Omental fat pad (tissue), 4 donors: ENCODE measurements around the gene CD300LB. TPM values are rescaled to one million over a fixed set of nuclear protein-coding genes. Genes with fewer than 3 reads are reported as not detected.
"Not testable (repeated sequence)": the region's sequence is repeated elsewhere in the genome, so short reads cannot be mapped to it uniquely, and the experiment has no call there.

Experiments
- ATAC-seq: fragments of 150-250 bp; one replicate; pipeline ENCODE4 v1.9.1; 2016; ENCODE audit warnings: mild to moderate bottlenecking, moderate library complexity; ENCODE audit not compliant: low FRiP score
- DNase-seq: peaks from one replicate; pipeline ENCODE4 v3.0.0-alpha.2; 2019; ENCODE audit warnings: low spot score
- total RNA-seq, 4 donors: library from RNA; depleted of rRNA; stranded (reverse); fragments of >200 nt; gene quantifications; one replicate each; pipeline ENCODE4 v1.1.0, GENCODE V29; 2016
- TF ChIP-seq, protein P1 (sequence below), 3 donors: fragments of 450-650 bp; IDR thresholded peaks; one replicate each; pipeline ENCODE4 v1.5.1; 2016 to 2017; ENCODE audit warnings: antibody characterized with exemption in 3 of 3, mild to moderate bottlenecking in 3 of 3, moderate library complexity in 2 of 3

Gene CD300LB
- total RNA-seq, 4 donors from 2014 or later: 0.63 to 14.1 (median 0.86) TPM

DNA sequence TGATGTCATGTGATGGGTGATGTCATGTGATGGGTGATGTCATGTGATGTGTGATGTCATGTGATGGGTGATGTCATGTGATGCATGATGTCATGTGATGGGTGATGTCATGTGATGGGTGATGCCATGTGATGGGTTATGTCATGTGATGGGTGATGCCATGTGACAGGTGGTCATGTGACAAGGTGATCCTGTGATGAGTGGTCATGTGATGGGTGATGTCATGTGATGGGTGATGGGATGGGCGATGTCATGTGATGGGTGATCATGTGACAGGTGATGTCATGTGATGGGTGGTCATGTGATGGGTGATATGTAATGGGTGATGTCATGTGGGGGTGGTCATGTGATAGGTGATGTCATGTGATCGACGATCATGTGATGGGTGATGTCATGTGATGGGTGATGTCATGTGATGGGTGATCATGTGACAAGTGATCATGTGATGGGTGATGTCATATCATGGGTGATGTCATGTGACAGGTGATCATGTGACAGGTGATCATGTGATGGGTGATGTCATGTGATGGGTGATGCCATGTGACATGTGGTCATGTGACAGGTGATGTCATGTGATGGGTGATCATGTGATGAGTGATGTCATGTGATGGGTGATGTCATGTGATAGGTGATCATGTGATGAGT is 17.2 kb downstream of the CD300LB start:
- DNase-seq: peak; percentile 66
- ATAC-seq: no peak
- TF ChIP-seq, protein P1, sequence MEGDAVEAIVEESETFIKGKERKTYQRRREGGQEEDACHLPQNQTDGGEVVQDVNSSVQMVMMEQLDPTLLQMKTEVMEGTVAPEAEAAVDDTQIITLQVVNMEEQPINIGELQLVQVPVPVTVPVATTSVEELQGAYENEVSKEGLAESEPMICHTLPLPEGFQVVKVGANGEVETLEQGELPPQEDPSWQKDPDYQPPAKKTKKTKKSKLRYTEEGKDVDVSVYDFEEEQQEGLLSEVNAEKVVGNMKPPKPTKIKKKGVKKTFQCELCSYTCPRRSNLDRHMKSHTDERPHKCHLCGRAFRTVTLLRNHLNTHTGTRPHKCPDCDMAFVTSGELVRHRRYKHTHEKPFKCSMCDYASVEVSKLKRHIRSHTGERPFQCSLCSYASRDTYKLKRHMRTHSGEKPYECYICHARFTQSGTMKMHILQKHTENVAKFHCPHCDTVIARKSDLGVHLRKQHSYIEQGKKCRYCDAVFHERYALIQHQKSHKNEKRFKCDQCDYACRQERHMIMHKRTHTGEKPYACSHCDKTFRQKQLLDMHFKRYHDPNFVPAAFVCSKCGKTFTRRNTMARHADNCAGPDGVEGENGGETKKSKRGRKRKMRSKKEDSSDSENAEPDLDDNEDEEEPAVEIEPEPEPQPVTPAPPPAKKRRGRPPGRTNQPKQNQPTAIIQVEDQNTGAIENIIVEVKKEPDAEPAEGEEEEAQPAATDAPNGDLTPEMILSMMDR (IDR thresholded peaks at IDR 0.05): no peak

- DNase-seq: no peak
- TF ChIP-seq, protein P1 (IDR thresholded peaks at IDR 0.05): no peak
- peak; percentile 49 for ATAC-seq
Observed at GRCh38 chr17:74512624-74513091, 18.6 kb downstream of the CD300LB start.

GRCh38 chr17:74512036-74512435 is 19.2 kb downstream of the CD300LB start:
- TF ChIP-seq, protein P1 (IDR thresholded peaks at IDR 0.05): no peak
- ATAC-seq (no peak), DNase-seq (no peak)

DNA sequence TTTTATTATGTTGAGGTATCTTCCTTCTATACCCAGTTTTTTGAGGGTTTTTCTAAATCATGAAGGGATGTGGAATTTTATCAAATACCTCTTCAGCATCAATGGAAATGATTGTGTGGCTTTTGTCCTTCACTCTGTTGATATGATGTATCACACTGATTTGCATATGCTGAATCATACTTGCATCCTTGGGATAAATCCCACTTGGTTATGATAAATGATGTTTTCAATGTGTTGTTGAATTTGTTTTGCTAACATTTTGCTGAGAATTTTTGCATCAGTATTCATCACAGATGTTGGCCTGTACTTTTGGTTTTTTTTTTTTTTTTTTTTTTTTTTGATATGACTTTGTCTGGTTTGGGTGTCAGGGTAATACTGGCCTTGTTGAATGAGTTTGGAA is 23.1 kb downstream of the CD300LB start:
- ATAC-seq (no peak), DNase-seq (no peak)
- TF ChIP-seq, protein P1 (IDR thresholded peaks at IDR 0.05): no peak

- DNase-seq, ATAC-seq: not testable (repeated sequence)
Observed at GRCh38 chr17:74503949-74504348, 27.3 kb downstream of the CD300LB start.

GRCh38 chr17:74502861-74503260 is 28.4 kb downstream of the CD300LB start:
- DNase-seq: no peak
- TF ChIP-seq, protein P1 (IDR thresholded peaks at IDR 0.05): no peak
- no peak for ATAC-seq

- DNase-seq: no peak
- no peak for ATAC-seq
- TF ChIP-seq, protein P1 (IDR thresholded peaks at IDR 0.05): no peak
Observed at GRCh38 chr17:74499992-74500391, 31.3 kb downstream of the CD300LB start.
